Liver (tissue), 9 donors: ENCODE measurements around the gene TENT5C. TPM values are rescaled to one million over a fixed set of nuclear protein-coding genes. Genes with fewer than 3 reads are reported as not detected.

Experiments used
- DNase-seq: peaks from one replicate; pipeline ENCODE4 v3.0.0-alpha.2; 2017; ENCODE audit warnings: low spot score
- H3K27ac ChIP-seq, 2 donors: one replicate each; pipeline ENCODE4 v1.7.0; 2013; ENCODE audit warnings: inconsistent platforms in 2 of 2, low read length in 2 of 2, control low read depth in 1 of 2, low read depth in 1 of 2, mild to moderate bottlenecking in 1 of 2
- H3K27me3 ChIP-seq, 4 donors: one replicate each; pipeline versions ENCODE4 v1.6.1 to v1.7.0; 2013; ENCODE audit warnings: low read length in 3 of 4, inconsistent platforms in 1 of 4, mild to moderate bottlenecking in 1 of 4, moderate library complexity in 1 of 4; ENCODE audit not compliant: control insufficient read depth in 4 of 4, insufficient read depth in 4 of 4
- H3K36me3 ChIP-seq, 4 donors: one replicate each; pipeline versions ENCODE4 v1.6.1 to v1.7.0; 2013; ENCODE audit warnings: low read length in 3 of 4, mild to moderate bottlenecking in 3 of 4, low read depth in 1 of 4, moderate library complexity in 1 of 4; ENCODE audit not compliant: control insufficient read depth in 4 of 4, insufficient read depth in 3 of 4
- H3K4me1 ChIP-seq, 4 donors: one replicate each; pipeline versions ENCODE4 v1.6.1 to v1.7.0; 2013; ENCODE audit warnings: low read length in 3 of 4, mild to moderate bottlenecking in 3 of 4, moderate library complexity in 1 of 4; ENCODE audit not compliant: control insufficient read depth in 4 of 4, insufficient read depth in 4 of 4
- H3K4me3 ChIP-seq, 3 donors: one replicate each; pipeline versions ENCODE4 v1.6.1 to v1.7.0; 2013; ENCODE audit warnings: low read length in 3 of 3, control low read depth in 1 of 3, low read depth in 1 of 3, mild to moderate bottlenecking in 1 of 3
- H3K9ac ChIP-seq, 2 donors: one replicate each; pipeline ENCODE4 v1.7.0; 2013; ENCODE audit warnings: low read length in 2 of 2, mild to moderate bottlenecking in 2 of 2, moderate library complexity in 2 of 2, control low read depth in 1 of 2, low read depth in 1 of 2
- H3K9me3 ChIP-seq, 4 donors: one replicate each; pipeline versions ENCODE4 v1.6.1 to v1.7.0; 2013; ENCODE audit warnings: low read length in 3 of 4; ENCODE audit not compliant: control insufficient read depth in 4 of 4
- EGR1 ChIP-seq, 2 donors: IDR thresholded peaks; 2 replicates each; pipeline ENCODE4 v1.6.1; 2016 to 2018; ENCODE audit warnings: antibody characterized with exemption in 2 of 2, low read depth in 2 of 2
- FOXA1 ChIP-seq: IDR thresholded peaks from 2 replicates; pipeline ENCODE4 v1.6.1; 2016; ENCODE audit warnings: antibody characterized with exemption
- FOXA2 ChIP-seq: IDR thresholded peaks from 2 replicates; pipeline ENCODE4 v1.6.1; 2016; ENCODE audit warnings: antibody characterized with exemption
- GABPA ChIP-seq, 2 donors: IDR thresholded peaks in 1 of 2; conservative IDR thresholded peaks in 1 of 2; 2 replicates each; pipeline ENCODE4 v1.6.1; 2016; ENCODE audit warnings: antibody characterized with exemption in 2 of 2, mild to moderate bottlenecking in 1 of 2, moderate library complexity in 1 of 2
- HNF4G ChIP-seq: IDR thresholded peaks from 2 replicates; pipeline ENCODE4 v1.6.1; 2016; ENCODE audit warnings: antibody characterized with exemption
- JUND ChIP-seq, 2 donors: IDR thresholded peaks; 2 replicates each; pipeline ENCODE4 v1.6.1; 2016; ENCODE audit warnings: antibody characterized with exemption in 2 of 2
- NR2F2 ChIP-seq: IDR thresholded peaks from 2 replicates; pipeline ENCODE4 v1.6.1; 2016; ENCODE audit warnings: antibody characterized with exemption
- RAD21 ChIP-seq, 2 donors: IDR thresholded peaks; 2 replicates each; pipeline ENCODE4 v1.6.1; 2016; ENCODE audit warnings: antibody characterized with exemption in 2 of 2, mild to moderate bottlenecking in 2 of 2
- SP1 ChIP-seq: IDR thresholded peaks from 2 replicates; pipeline ENCODE4 v1.6.1; 2018; ENCODE audit warnings: antibody characterized with exemption, mild to moderate bottlenecking
- TAF1 ChIP-seq: conservative IDR thresholded peaks from 2 replicates; pipeline ENCODE4 v1.6.1; 2016; ENCODE audit warnings: antibody characterized with exemption, mild to moderate bottlenecking
- YY1 ChIP-seq: IDR thresholded peaks from 2 replicates; pipeline ENCODE4 v1.6.1; 2016; ENCODE audit warnings: antibody characterized with exemption, mild to moderate bottlenecking
- WGBS: extraction: QIAGEN DNeasy Blood & Tissue Kit; methylation state at CpG from one replicate; pipeline ENCODE4 v1.1.7; 2013; 5-methylcytosine and 5-hydroxymethylcytosine counted together
- polyA plus RNA-seq, 2 donors: library from polyadenylated mRNA; stranded (reverse) in 1 of 2; unstranded in 1 of 2; fragments of 200-250 nt in 1 of 2; fragments of >200 nt in 1 of 2; fragmentation: Nextera tagmentation in 1 of 2; extraction: Ambion mirVana in 1 of 2; gene quantifications; one replicate each; pipeline versions ENCODE4 v1.2.1 to v1.2.3, GENCODE V29; 2013 to 2015
- total RNA-seq, 2 donors: library from RNA; depleted of rRNA; stranded (reverse); fragments of >200 nt; gene quantifications; one replicate each; pipeline ENCODE4 v1.2.3, GENCODE V29; 2014
- TF ChIP-seq, protein P1 (sequence below): IDR thresholded peaks from 2 replicates; pipeline ENCODE4 v1.6.1; 2016; ENCODE audit warnings: antibody characterized with exemption, mild to moderate bottlenecking
- TF ChIP-seq, protein P2 (sequence below): fragments of 150-350 bp; IDR thresholded peaks from 2 replicates; pipeline ENCODE4 v1.5.1; 2017; ENCODE audit warnings: improper control_type of control experiment, low read depth, low read length; ENCODE audit not compliant: missing input control
- TF ChIP-seq, protein P3 (sequence below): IDR thresholded peaks from 2 replicates; pipeline ENCODE4 v1.6.1; 2016; ENCODE audit warnings: antibody characterized with exemption
- TF ChIP-seq, protein P4 (sequence below): IDR thresholded peaks from 2 replicates; pipeline ENCODE4 v1.6.1; 2016; ENCODE audit warnings: antibody characterized with exemption
- TF ChIP-seq, protein P5 (sequence below): IDR thresholded peaks from 2 replicates; pipeline ENCODE4 v1.6.1; 2016; ENCODE audit warnings: antibody characterized with exemption
- donor health status: healthy.
- donor health status: healthy.
- donor health status: healthy.
- donor health status: healthy.
- donor health status: healthy.

Gene TENT5C
- total and polyA plus RNA-seq, 4 donors, result 1.1 to 200 (median 4.8) TPM

DNA sequence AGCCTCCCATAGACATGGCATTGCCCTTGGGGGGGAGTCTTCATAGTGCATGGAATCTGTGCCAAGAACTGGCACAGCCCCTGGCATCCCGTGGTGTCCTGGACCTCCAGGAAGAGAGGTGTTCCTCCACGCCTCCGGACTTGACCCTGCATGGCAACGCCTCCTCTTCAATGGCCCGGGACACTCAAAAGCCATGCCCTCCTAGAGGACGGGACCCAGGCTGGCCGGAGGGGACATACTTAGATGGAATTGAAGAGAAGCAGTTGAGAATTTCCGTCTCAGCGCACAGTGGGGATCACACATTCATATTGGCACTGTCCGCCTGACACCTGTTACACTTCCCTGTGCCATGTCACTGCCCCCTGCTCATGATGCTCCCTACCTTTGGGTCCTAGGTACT, 38.4 kb upstream of the TENT5C start:
- H3K4me3 ChIP-seq, result no peak overlapping the region
- DNase-seq, result peak; percentile 25
- no peaks in the 10 kb centered on the region for H3K36me3 ChIP-seq
- H3K4me1 ChIP-seq, result peaks cover 0 to 7% (median 0%) of the 10 kb centered on the region in 4 donors
- no peak overlapping the region for H3K27ac ChIP-seq
- H3K9me3 ChIP-seq, result no peaks in the 10 kb centered on the region
- WGBS, result 97% methylated on average over 10 of the region's 10 CpGs
- no peaks in the 10 kb centered on the region for H3K27me3 ChIP-seq
- no peak for TF ChIP-seq HNF4G
- TF ChIP-seq, protein P1, sequence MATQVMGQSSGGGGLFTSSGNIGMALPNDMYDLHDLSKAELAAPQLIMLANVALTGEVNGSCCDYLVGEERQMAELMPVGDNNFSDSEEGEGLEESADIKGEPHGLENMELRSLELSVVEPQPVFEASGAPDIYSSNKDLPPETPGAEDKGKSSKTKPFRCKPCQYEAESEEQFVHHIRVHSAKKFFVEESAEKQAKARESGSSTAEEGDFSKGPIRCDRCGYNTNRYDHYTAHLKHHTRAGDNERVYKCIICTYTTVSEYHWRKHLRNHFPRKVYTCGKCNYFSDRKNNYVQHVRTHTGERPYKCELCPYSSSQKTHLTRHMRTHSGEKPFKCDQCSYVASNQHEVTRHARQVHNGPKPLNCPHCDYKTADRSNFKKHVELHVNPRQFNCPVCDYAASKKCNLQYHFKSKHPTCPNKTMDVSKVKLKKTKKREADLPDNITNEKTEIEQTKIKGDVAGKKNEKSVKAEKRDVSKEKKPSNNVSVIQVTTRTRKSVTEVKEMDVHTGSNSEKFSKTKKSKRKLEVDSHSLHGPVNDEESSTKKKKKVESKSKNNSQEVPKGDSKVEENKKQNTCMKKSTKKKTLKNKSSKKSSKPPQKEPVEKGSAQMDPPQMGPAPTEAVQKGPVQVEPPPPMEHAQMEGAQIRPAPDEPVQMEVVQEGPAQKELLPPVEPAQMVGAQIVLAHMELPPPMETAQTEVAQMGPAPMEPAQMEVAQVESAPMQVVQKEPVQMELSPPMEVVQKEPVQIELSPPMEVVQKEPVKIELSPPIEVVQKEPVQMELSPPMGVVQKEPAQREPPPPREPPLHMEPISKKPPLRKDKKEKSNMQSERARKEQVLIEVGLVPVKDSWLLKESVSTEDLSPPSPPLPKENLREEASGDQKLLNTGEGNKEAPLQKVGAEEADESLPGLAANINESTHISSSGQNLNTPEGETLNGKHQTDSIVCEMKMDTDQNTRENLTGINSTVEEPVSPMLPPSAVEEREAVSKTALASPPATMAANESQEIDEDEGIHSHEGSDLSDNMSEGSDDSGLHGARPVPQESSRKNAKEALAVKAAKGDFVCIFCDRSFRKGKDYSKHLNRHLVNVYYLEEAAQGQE, result no peak
- TF ChIP-seq, protein P2, sequence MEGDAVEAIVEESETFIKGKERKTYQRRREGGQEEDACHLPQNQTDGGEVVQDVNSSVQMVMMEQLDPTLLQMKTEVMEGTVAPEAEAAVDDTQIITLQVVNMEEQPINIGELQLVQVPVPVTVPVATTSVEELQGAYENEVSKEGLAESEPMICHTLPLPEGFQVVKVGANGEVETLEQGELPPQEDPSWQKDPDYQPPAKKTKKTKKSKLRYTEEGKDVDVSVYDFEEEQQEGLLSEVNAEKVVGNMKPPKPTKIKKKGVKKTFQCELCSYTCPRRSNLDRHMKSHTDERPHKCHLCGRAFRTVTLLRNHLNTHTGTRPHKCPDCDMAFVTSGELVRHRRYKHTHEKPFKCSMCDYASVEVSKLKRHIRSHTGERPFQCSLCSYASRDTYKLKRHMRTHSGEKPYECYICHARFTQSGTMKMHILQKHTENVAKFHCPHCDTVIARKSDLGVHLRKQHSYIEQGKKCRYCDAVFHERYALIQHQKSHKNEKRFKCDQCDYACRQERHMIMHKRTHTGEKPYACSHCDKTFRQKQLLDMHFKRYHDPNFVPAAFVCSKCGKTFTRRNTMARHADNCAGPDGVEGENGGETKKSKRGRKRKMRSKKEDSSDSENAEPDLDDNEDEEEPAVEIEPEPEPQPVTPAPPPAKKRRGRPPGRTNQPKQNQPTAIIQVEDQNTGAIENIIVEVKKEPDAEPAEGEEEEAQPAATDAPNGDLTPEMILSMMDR, result no peak
- TF ChIP-seq RAD21 (IDR thresholded peaks at IDR 0.05), result no peak
- no peak for TF ChIP-seq FOXA2
- no peak for TF ChIP-seq TAF1
- TF ChIP-seq EGR1 (IDR thresholded peaks at IDR 0.05; ENCODE audit: low read depth in 2 of 2), result no peak
- TF ChIP-seq JUND (IDR thresholded peaks at IDR 0.05), result no peak
- no peak for TF ChIP-seq SP1
- TF ChIP-seq, protein P3, sequence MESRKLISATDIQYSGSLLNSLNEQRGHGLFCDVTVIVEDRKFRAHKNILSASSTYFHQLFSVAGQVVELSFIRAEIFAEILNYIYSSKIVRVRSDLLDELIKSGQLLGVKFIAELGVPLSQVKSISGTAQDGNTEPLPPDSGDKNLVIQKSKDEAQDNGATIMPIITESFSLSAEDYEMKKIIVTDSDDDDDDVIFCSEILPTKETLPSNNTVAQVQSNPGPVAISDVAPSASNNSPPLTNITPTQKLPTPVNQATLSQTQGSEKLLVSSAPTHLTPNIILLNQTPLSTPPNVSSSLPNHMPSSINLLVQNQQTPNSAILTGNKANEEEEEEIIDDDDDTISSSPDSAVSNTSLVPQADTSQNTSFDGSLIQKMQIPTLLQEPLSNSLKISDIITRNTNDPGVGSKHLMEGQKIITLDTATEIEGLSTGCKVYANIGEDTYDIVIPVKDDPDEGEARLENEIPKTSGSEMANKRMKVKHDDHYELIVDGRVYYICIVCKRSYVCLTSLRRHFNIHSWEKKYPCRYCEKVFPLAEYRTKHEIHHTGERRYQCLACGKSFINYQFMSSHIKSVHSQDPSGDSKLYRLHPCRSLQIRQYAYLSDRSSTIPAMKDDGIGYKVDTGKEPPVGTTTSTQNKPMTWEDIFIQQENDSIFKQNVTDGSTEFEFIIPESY, result no peak
- no peak overlapping the region for H3K9ac ChIP-seq

DNA sequence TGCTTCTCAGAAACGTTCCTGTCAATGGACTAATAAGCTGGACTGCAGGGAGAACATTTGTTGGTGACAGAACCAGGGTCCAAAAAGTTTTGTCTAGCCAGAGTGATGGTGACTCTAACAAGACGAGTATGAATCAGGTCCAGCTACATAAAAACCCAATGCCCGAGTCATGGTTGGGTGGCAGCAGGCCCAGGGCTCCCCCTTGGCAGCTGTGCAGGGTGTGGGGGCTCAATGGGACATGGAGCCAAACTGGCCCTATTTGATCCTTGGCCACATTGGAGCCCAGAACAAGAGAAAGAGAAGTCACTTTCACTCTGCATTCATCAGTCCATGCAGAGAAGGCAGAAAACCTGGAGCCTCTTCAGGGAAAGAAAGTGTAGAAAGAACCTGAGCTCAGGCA, 37.9 kb upstream of the TENT5C start:
- WGBS, result 86% methylated on average over 3 of the region's 3 CpGs
- H3K27ac ChIP-seq, result no peak overlapping the region
- TF ChIP-seq FOXA1 (no peak), YY1 (no peak), RAD21 (IDR thresholded peaks at IDR 0.05) (no peak), FOXA2 (no peak), GABPA (IDR thresholded peaks at IDR 0.05 in 1 of 2, conservative IDR thresholded peaks at IDR 0.05 in 1 of 2) (no peak), NR2F2 (no peak), TAF1 (no peak), EGR1 (IDR thresholded peaks at IDR 0.05; ENCODE audit: low read depth in 2 of 2) (no peak), HNF4G (no peak)
- TF ChIP-seq, protein P3, result no peak
- TF ChIP-seq, protein P4, sequence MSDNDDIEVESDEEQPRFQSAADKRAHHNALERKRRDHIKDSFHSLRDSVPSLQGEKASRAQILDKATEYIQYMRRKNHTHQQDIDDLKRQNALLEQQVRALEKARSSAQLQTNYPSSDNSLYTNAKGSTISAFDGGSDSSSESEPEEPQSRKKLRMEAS, result no peak
- TF ChIP-seq, protein P5, sequence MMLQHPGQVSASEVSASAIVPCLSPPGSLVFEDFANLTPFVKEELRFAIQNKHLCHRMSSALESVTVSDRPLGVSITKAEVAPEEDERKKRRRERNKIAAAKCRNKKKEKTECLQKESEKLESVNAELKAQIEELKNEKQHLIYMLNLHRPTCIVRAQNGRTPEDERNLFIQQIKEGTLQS, result no peak
- TF ChIP-seq, protein P1, result no peak
- H3K27me3 ChIP-seq, result no peaks in the 10 kb centered on the region
- H3K9ac ChIP-seq, result no peak overlapping the region
- peaks cover 0 to 3% (median 0%) of the 10 kb centered on the region in 4 donors for H3K4me1 ChIP-seq
- peak; percentile 23 for DNase-seq
- no peaks in the 10 kb centered on the region for H3K9me3 ChIP-seq
- H3K36me3 ChIP-seq, result no peaks in the 10 kb centered on the region
- H3K4me3 ChIP-seq, result no peak overlapping the region
